Measurements from ENCODE around the gene BCR.

The BCR gene

GRCh38 chr22:23225724-23226496, 45.6 kb downstream of the BCR start:
- H3K4me3 ChIP-seq (ENCODE audit: low read depth, low read length): no peak overlapping the region
- no peak for DNase-seq (ENCODE audit: low read depth)
- in situ Hi-C loops (cut with HindIII; ENCODE audit: low sequenced_read_pairs): loop anchor here (25.0 kb wide), 1 partner anchor 1289 kb away; no protein-coding TSS in a partner anchor
- no peak for TF ChIP-seq CTCF (IDR thresholded peaks at IDR 0.05; ENCODE audit: low read depth, low read length, missing control alignments)

GRCh38 chr22:23226497-23226850, 46.2 kb downstream of the BCR start:
- no peak for DNase-seq (ENCODE audit: low read depth)
- in situ Hi-C loops (cut with HindIII; ENCODE audit: low sequenced_read_pairs): loop anchor here (25.0 kb wide), 1 partner anchor 1289 kb away; no protein-coding TSS in a partner anchor
- no peak overlapping the region for H3K4me3 ChIP-seq (ENCODE audit: low read depth, low read length)
- TF ChIP-seq CTCF (IDR thresholded peaks at IDR 0.05; ENCODE audit: low read depth, low read length, missing control alignments): no peak

GRCh38 chr22:23227380-23227779, 47.1 kb downstream of the BCR start:
- H3K4me3 ChIP-seq (ENCODE audit: low read depth, low read length): no peak overlapping the region
- TF ChIP-seq CTCF (IDR thresholded peaks at IDR 0.05; ENCODE audit: low read depth, low read length, missing control alignments): no peak
- no peak for DNase-seq (ENCODE audit: low read depth)
- in situ Hi-C loops (cut with HindIII; ENCODE audit: low sequenced_read_pairs): loop anchor here (25.0 kb wide), 1 partner anchor 1290 kb away; no protein-coding TSS in a partner anchor

GRCh38 chr22:23228503-23228902, 48.2 kb downstream of the BCR start:
- no peak for TF ChIP-seq CTCF (IDR thresholded peaks at IDR 0.05; ENCODE audit: low read depth, low read length, missing control alignments)
- in situ Hi-C loops (cut with HindIII; ENCODE audit: low sequenced_read_pairs): loop anchor here (25.0 kb wide), 1 partner anchor 1291 kb away; no protein-coding TSS in a partner anchor
- no peak for DNase-seq (ENCODE audit: low read depth)
- no peak overlapping the region for H3K4me3 ChIP-seq (ENCODE audit: low read depth, low read length)

- no peak overlapping the region for H3K4me3 ChIP-seq (ENCODE audit: low read depth, low read length)
- in situ Hi-C loops (cut with HindIII; ENCODE audit: low sequenced_read_pairs): loop anchor here (25.0 kb wide), 1 partner anchor 1292 kb away; no protein-coding TSS in a partner anchor
- no peak for TF ChIP-seq CTCF (IDR thresholded peaks at IDR 0.05; ENCODE audit: low read depth, low read length, missing control alignments)
- no peak for DNase-seq (ENCODE audit: low read depth)
Measured at GRCh38 chr22:23229646-23230045, 49.3 kb downstream of the BCR start.

- no peak for TF ChIP-seq CTCF (IDR thresholded peaks at IDR 0.05; ENCODE audit: low read depth, low read length, missing control alignments)
- DNase-seq (ENCODE audit: low read depth): no peak
- no peak overlapping the region for H3K4me3 ChIP-seq (ENCODE audit: low read depth, low read length)
- in situ Hi-C loops (cut with HindIII; ENCODE audit: low sequenced_read_pairs): loop anchor here (25.0 kb wide), 1 partner anchor 1293 kb away; no protein-coding TSS in a partner anchor
Measured at GRCh38 chr22:23230348-23231068, 50.2 kb downstream of the BCR start.

Data from astrocyte of the cerebellum (primary cell).